Progenitor cell of endocrine pancreas (in vitro differentiated cells): ENCODE data around the gene IKZF1. TPM values are rescaled to one million over a fixed set of nuclear protein-coding genes. Genes with fewer than 3 reads are reported as not detected.
"Not testable (repeated sequence)": the region's sequence is repeated elsewhere in the genome, so short reads cannot be mapped to it uniquely, and the experiment has no call there.

Source experiments
- DNase-seq: peaks from one replicate; pipeline ENCODE4 v3.0.0; 2021; ENCODE audit warnings: low spot score; ENCODE audit not compliant: unreplicated experiment
- H3K27ac Mint-ChIP-seq: 2 replicates; pipeline ENCODE4 v1.8.0; 2021; ENCODE audit warnings: mild to moderate bottlenecking, moderate library complexity, mixed read lengths
- H3K27me3 Mint-ChIP-seq: 2 replicates; pipeline ENCODE4 v1.8.0; 2021; ENCODE audit warnings: mixed read lengths
- H3K36me3 Mint-ChIP-seq: 2 replicates; pipeline ENCODE4 v1.8.0; 2022; ENCODE audit warnings: mixed read lengths; ENCODE audit not compliant: insufficient read depth
- H3K4me1 Mint-ChIP-seq: 2 replicates; pipeline ENCODE4 v1.8.0; 2021; ENCODE audit warnings: low read depth, mixed read lengths
- H3K4me3 Mint-ChIP-seq: 2 replicates; pipeline ENCODE4 v1.8.0; 2021; ENCODE audit warnings: low read depth, mild to moderate bottlenecking, moderate library complexity, mixed read lengths
- H3K9me3 Mint-ChIP-seq: 2 replicates; pipeline ENCODE4 v1.8.0; 2021; ENCODE audit warnings: low read depth, mixed read lengths
- total RNA-seq: library from RNA; stranded (reverse); gene quantifications from 2 replicates; pipeline ENCODE4 v1.2.1, GENCODE V29; 2021
- TF ChIP-seq, protein P1 (sequence below): fragments of 200-600 bp; sonication (generic); IDR thresholded peaks from one replicate; pipeline ENCODE4 v1.5.0; 2021; ENCODE audit warnings: antibody characterized with exemption, mild to moderate bottlenecking; ENCODE audit not compliant: unreplicated experiment

IKZF1 gene
- total RNA-seq, 1 donor from 2014 or later, result 0.36 TPM

DNA sequence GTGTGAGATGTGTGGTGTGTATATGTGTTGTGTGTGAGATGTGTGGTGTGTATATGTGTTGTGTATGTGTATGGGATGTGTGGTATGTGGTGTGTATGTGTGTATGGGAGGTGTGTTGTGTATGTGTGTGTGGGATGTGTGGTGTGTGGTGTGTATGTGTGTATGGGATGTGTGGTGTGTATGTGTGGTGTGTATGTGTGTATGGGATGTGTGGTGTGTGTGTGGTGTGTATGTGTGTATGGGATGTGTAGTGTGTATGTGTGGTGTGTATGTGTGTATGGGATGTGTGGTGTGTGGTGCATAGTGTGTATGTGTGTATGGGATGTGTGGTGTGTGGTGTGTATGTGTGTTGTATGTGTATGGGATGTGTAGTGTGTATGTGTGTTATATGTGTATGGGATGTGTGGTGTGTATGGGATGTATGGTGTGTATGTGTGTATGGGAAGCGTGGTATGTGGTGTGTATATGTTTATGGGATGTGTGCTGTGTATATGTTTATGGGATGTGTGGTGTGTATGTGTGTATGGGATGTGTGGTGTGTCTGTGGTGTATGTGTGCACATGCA lies 30.8 kb downstream of the IKZF1 start:
- no peak for DNase-seq
- H3K4me3 Mint-ChIP-seq, result no peak overlapping the region
- H3K27ac Mint-ChIP-seq, result no peak overlapping the region
- peaks cover 27% of the 10 kb centered on the region for H3K27me3 Mint-ChIP-seq
- TF ChIP-seq, protein P1, sequence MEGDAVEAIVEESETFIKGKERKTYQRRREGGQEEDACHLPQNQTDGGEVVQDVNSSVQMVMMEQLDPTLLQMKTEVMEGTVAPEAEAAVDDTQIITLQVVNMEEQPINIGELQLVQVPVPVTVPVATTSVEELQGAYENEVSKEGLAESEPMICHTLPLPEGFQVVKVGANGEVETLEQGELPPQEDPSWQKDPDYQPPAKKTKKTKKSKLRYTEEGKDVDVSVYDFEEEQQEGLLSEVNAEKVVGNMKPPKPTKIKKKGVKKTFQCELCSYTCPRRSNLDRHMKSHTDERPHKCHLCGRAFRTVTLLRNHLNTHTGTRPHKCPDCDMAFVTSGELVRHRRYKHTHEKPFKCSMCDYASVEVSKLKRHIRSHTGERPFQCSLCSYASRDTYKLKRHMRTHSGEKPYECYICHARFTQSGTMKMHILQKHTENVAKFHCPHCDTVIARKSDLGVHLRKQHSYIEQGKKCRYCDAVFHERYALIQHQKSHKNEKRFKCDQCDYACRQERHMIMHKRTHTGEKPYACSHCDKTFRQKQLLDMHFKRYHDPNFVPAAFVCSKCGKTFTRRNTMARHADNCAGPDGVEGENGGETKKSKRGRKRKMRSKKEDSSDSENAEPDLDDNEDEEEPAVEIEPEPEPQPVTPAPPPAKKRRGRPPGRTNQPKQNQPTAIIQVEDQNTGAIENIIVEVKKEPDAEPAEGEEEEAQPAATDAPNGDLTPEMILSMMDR, result no peak
- no peaks in the 10 kb centered on the region for H3K4me1 Mint-ChIP-seq
- H3K9me3 Mint-ChIP-seq, result no peaks in the 10 kb centered on the region
- H3K36me3 Mint-ChIP-seq, result no peaks in the 10 kb centered on the region

- TF ChIP-seq, protein P1, result no peak
- H3K9me3 Mint-ChIP-seq, result no peaks in the 10 kb centered on the region
- no peaks in the 10 kb centered on the region for H3K4me1 Mint-ChIP-seq
- no peaks in the 10 kb centered on the region for H3K36me3 Mint-ChIP-seq
- no peak overlapping the region for H3K4me3 Mint-ChIP-seq
- peaks cover 20% of the 10 kb centered on the region for H3K27me3 Mint-ChIP-seq
- H3K27ac Mint-ChIP-seq, result no peak overlapping the region
- DNase-seq, result no peak
Observed at GRCh38 chr7:50335795-50336754, 31.6 kb downstream of the IKZF1 start.

DNA sequence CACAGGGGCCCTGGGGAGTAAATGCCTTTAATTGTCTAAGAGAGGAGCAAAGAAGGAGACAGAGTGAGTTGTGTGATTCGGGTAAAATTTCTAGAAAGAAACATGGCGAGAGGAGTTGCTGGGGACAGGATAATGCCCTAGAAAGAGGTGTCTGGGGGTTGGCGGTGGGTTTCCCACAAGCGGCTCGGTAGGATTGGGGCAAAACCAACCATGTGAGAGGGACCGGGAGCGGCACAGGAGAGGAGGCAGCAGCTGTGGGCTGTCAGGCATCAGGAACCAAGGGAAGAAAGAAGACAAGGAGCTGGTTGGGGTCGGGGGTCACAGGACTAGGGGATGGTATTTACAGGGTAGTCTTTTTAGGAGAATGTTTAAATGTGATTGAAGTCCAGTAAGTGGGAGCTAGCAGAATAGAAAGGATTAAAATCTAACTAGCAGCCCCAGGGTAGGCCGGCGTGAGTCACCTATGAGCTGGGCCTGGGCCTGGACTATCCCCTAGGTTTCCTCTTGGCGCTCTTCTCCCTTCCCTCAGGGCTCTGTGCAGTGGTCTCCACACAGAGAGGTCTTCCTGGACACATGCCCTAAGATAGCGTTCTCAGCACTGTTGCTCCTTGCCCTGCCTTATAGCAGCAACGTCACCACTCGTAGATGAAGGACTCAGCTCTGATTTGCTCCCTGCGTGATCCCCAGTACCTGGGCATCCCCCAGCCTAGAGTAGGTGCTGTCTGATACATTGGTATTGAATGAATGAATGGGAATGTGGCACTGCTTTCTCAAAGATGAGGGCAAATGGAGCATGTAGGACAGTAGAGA lies 32.6 kb downstream of the IKZF1 start:
- TF ChIP-seq, protein P1, result no peak
- H3K4me3 Mint-ChIP-seq, result no peak overlapping the region
- no peaks in the 10 kb centered on the region for H3K9me3 Mint-ChIP-seq
- H3K4me1 Mint-ChIP-seq, result no peaks in the 10 kb centered on the region
- H3K27ac Mint-ChIP-seq, result no peak overlapping the region
- no peak for DNase-seq
- H3K36me3 Mint-ChIP-seq, result no peaks in the 10 kb centered on the region
- H3K27me3 Mint-ChIP-seq, result peaks cover 13% of the 10 kb centered on the region

GRCh38 chr7:50339472-50339871 lies 35.0 kb downstream of the IKZF1 start:
- not testable (repeated sequence) for H3K4me1 Mint-ChIP-seq, DNase-seq, H3K36me3 Mint-ChIP-seq, H3K4me3 Mint-ChIP-seq, H3K27ac Mint-ChIP-seq, H3K9me3 Mint-ChIP-seq
- H3K27me3 Mint-ChIP-seq, result peaks cover 17% of the 10 kb centered on the region

GRCh38 chr7:50339990-50340500 lies 35.5 kb downstream of the IKZF1 start:
- no peak overlapping the region for H3K27ac Mint-ChIP-seq
- no peak for DNase-seq
- TF ChIP-seq, protein P1, result no peak
- no peaks in the 10 kb centered on the region for H3K36me3 Mint-ChIP-seq
- peaks cover 17% of the 10 kb centered on the region for H3K27me3 Mint-ChIP-seq
- H3K4me3 Mint-ChIP-seq, result no peak overlapping the region
- H3K9me3 Mint-ChIP-seq, result no peaks in the 10 kb centered on the region
- H3K4me1 Mint-ChIP-seq, result no peaks in the 10 kb centered on the region
